ENCODE results near the gene PNKD.

PNKD gene

DNA sequence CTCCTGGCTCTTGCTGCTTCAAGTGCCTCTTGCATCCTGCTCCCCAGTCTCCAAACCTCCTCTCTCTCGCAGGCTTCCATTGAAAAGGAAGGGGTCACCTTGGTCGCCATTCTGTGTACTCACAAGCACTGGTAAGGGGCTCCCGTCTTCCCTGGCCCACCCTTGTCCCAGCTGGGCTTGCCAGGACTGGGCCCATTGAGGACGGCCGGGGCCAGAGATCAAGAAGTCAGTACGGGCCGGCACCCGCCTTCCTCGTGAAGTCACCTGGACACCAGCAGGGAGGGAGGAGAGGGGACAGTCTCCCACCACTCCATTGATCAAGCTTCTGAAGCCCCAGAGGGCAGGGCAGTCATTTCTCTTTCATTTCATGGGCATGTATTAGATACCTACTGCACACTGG lies 70.3 kb downstream of the PNKD start:
- no peak overlapping the region for H3K4me3 ChIP-seq
- no peaks in the 10 kb centered on the region for H3K9me3 ChIP-seq
- H3K27me3 ChIP-seq: no peaks in the 10 kb centered on the region
- TF ChIP-seq, protein P1, sequence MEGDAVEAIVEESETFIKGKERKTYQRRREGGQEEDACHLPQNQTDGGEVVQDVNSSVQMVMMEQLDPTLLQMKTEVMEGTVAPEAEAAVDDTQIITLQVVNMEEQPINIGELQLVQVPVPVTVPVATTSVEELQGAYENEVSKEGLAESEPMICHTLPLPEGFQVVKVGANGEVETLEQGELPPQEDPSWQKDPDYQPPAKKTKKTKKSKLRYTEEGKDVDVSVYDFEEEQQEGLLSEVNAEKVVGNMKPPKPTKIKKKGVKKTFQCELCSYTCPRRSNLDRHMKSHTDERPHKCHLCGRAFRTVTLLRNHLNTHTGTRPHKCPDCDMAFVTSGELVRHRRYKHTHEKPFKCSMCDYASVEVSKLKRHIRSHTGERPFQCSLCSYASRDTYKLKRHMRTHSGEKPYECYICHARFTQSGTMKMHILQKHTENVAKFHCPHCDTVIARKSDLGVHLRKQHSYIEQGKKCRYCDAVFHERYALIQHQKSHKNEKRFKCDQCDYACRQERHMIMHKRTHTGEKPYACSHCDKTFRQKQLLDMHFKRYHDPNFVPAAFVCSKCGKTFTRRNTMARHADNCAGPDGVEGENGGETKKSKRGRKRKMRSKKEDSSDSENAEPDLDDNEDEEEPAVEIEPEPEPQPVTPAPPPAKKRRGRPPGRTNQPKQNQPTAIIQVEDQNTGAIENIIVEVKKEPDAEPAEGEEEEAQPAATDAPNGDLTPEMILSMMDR (IDR thresholded peaks at IDR 0.05): no peak
- intact Hi-C loops (cut with DNase I; ENCODE audit: low total_unique reads): no loop called here
- no peak overlapping the region for H3K27ac ChIP-seq
- peaks cover 0 to 30% (median 24%) of the 10 kb centered on the region in 4 donors for H3K4me1 ChIP-seq
- DNase-seq: no peak
- peaks cover 0 to 4% (median 0%) of the 10 kb centered on the region in 3 donors for H3K36me3 ChIP-seq

DNA sequence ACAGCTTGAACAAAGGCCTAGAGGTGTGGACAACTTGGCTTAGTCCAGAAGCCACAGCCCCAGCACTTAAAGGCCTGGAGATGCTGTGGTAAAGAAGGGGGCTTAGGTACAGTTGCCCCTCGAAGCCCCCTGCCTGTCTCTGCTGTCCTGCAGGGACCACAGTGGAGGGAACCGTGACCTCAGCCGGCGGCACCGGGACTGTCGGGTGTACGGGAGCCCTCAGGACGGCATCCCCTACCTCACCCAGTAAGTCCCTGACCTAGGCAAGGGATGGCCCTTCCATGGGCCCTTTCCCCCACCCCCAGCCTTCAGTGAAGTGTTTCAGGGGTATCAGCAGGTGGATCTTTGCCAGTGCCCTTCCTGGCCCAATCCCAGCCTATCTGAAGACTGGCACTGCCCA lies 71.1 kb downstream of the PNKD start:
- TF ChIP-seq, protein P1 (IDR thresholded peaks at IDR 0.05): no peak
- intact Hi-C loops (cut with DNase I; ENCODE audit: low total_unique reads): no loop called here
- Histone ChIP-seq H3K9me3 (no peaks in the 10 kb centered on the region), H3K27me3 (no peaks in the 10 kb centered on the region), H3K4me1 (peaks cover 0 to 36% (median 29%) of the 10 kb centered on the region in 4 donors), H3K4me3 (no peak overlapping the region), H3K36me3 (peaks cover 0 to 4% (median 0%) of the 10 kb centered on the region in 3 donors), H3K27ac (no peak overlapping the region)
- no peak for DNase-seq

DNA sequence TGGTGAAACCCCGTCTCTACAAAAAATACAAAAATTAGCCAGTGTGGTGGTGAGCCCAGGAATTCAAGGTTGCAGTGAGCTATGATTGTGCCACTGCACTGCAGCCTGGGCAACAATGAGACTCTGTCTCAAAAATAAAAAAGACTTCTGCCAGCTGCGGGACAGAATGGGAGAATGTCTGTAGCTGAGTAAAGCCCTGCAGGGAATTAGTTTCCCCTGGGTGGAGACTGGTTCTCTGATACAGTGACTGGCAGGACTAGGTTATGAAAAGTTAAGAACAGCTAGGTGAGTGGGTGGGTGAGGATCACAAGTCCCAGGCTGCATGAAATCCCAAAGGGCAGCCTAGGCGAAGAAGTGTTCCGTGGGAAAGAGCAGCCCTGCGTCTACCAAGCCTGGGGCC lies 72.5 kb downstream of the PNKD start:
- no peaks in the 10 kb centered on the region for H3K27me3 ChIP-seq
- TF ChIP-seq, protein P1 (IDR thresholded peaks at IDR 0.05): no peak
- H3K4me1 ChIP-seq: peaks cover 0 to 36% (median 29%) of the 10 kb centered on the region in 4 donors
- intact Hi-C loops (cut with DNase I; ENCODE audit: low total_unique reads): no loop called here
- peaks cover 0 to 4% (median 0%) of the 10 kb centered on the region in 3 donors for H3K36me3 ChIP-seq
- DNase-seq: no peak
- no peaks in the 10 kb centered on the region for H3K9me3 ChIP-seq
- peak overlapping the region; percentile 41 to 64 for H3K27ac ChIP-seq
- H3K4me3 ChIP-seq: no peak overlapping the region

DNA sequence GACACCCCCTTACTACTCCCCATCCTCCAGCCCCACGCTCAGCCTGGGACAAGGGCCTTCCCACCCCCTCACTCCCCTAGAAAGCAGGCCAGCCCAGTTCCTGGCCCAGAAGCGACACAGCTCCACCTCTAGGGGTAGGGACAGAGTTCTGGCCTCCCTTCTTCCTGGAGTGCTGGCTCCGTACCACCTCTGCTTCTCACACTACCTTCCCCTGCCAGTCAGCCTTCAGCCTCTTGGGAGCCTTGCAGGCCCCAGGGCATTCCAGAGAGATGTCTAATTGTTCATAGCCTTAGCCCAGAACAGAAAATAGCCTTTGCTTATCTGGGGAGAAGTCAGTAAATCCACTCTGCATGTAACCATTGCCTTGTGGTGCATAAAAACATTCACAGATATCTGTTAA lies 73.3 kb downstream of the PNKD start:
- Histone ChIP-seq H3K9me3 (no peaks in the 10 kb centered on the region), H3K4me1 (peaks cover 0 to 36% (median 29%) of the 10 kb centered on the region in 4 donors), H3K27me3 (no peaks in the 10 kb centered on the region), H3K36me3 (peaks cover 0 to 4% (median 0%) of the 10 kb centered on the region in 3 donors), H3K4me3 (no peak overlapping the region), H3K27ac (peak overlapping the region; percentile 41 to 64)
- TF ChIP-seq, protein P1 (IDR thresholded peaks at IDR 0.05): no peak
- intact Hi-C loops (cut with DNase I; ENCODE audit: low total_unique reads): no loop called here
- DNase-seq: peak in 1 of 2 donors; percentile 84

DNA sequence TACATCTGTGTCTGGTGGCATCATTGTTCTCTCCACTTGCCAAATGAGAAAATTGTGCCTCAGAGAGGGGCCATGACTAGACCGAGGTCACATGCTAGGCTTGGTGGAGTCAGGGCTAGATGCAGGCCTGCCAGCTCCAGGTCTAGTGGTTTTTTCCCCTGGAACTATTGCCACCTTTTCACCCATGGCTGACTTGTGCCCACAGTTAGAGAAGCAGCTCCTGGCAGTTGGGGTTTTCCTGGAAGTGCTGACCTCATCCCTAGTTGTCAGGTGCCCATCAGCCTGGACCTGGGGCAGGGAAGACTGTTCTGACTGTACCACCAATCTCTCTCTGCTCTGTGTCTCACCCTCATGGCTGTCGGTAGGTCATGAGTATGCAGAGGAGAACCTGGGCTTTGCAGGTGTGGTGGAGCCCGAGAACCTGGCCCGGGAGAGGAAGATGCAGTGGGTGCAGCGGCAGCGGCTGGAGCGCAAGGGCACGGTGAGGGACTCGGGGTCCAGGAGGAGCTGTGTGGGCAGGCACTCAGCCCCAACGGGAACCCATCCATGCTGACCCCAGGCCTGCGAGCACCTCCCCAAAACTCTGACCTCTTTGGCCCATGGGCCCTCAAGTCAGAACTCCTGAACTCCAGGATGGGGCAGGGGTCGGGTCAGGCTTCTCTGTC lies 73.9 kb downstream of the PNKD start:
- H3K4me3 ChIP-seq: no peak overlapping the region

More for the DNA sequence above, 73.9 kb downstream of the PNKD start:
- Histone ChIP-seq H3K27me3 (no peaks in the 10 kb centered on the region), H3K27ac (peak overlapping the region; percentile 41 to 64), H3K4me1 (peaks cover 0 to 36% (median 29%) of the 10 kb centered on the region in 4 donors), H3K9me3 (no peaks in the 10 kb centered on the region), H3K36me3 (peaks cover 0 to 4% (median 0%) of the 10 kb centered on the region in 3 donors)
- no peak for DNase-seq
- intact Hi-C loops (cut with DNase I; ENCODE audit: low total_unique reads): no loop called here
- TF ChIP-seq, protein P1 (IDR thresholded peaks at IDR 0.05): no peak

Data from tibial artery (tissue), 4 donors.